ENCODE results near the gene POLDIP2.
"Not testable (repeated sequence)": the region's sequence is repeated elsewhere in the genome, so short reads cannot be mapped to it uniquely, and the experiment has no call there.

The POLDIP2 gene

DNA sequence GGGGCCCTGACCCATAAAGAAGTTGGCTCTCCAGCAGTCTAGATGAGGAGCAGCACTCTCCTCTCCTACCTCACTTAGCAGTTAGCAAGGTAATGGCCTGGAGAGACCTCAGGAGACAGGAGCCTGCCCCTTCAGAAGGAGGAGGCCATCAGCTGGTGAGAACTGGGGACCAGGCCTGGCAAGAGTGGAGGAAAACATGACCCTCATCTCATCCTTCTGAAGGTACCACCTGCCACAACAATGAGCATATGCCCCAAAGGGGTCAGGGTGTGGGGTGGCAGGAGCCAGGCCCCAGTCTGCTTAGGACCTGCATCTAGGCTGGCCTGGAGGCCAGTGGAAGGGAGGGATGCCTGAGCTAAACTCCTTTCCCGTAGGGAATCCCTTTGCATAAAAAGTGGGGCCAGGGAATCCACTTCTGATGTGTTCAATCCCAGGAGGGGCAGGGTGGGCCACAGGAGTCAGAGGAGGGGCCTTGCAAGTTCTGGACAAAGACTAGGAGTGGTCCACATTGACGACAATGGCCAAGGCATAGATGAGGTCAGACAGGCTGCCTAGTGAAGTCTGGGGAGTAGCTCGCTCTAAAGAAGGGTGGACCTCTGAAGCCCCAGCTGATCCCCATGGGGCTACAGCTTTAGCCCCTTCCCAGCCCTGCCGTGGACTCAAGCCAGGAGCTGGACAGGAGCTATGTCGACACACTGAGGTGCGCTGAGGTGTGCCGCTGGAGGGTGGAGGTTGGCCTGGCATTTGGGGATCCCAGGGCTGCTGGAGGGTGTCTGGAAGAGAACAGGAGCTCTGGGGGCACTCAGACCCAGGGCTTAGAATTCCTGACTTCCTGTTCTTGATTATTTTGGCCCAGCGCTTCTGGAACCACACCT, 6.7 kb upstream of the POLDIP2 start:
- DNase-seq: no peak

DNA sequence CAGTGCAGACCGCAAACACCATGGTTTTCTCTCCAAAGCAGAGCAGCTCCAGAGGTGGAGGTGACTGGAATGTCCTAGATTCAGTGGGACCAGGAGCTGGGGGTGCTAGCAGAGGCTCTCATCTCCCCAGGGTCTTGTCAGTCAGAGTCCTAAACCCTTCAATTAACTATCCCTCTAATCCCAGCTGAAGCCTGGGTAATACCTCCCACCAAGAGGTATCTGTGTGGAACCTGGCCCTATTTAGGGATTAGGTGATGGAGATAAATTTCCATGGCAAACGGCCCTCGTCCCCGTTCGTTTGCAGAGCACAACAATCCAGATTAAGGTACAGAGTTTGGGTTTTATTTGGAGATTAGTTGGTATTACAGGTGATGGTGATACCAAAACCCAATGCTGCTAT, 5.9 kb upstream of the POLDIP2 start:
- DNase-seq: no peak

DNA sequence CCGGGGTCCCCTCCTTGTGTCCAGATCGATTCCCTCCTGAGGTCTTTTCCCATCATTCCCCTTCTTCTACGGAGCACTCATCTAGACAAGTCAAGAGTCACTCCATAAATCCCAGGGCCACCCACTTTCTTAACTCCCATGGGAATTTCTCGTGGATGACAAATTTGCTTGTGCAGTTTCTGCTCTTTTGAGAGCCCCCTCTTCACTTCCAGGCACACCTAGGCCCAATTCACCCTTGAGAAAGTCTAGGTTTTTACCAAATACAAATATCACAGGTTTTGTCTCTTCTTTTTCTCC, 522 bp upstream of the POLDIP2 start:
- DNase-seq: no peak

DNA sequence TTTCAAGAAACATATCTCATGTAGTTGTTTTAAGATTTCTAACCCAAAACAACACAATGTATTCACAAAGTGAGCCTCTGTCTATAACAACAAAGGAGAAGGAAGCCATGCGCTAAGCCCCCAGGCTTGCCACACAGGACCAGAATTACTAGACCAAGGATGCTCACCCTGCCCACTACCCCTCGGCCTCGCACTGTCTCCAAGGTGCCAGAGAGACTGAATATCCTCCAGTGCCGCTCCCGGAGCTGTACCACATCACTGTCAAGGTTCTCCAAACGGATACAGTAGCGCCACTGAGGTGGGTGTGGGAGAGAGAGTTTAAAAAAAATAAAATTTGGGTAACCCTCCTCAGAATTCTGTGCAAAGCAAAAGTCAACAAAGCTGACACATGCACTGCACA, 7.1 kb downstream of the POLDIP2 start:
- DNase-seq: no peak

DNA sequence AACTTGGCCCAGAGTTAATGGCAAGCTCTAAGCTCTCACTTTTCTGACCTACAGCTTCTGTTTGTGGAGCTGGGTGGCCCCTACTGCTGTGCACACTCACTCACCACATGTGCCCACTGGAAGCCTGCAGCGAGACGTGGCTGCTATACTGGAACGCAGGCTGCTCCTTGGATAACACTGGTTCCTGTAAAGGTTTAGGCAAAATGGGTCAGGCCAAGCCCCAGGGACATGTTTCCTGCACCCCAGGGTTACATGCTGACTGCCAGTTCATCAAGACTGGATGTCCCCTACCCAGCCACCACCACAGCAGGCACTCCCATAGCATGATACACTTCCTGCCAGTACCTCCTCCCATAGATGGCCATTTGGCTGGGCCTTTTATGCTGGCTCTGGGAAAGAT, 8.3 kb downstream of the POLDIP2 start:
- DNase-seq: no peak

DNA sequence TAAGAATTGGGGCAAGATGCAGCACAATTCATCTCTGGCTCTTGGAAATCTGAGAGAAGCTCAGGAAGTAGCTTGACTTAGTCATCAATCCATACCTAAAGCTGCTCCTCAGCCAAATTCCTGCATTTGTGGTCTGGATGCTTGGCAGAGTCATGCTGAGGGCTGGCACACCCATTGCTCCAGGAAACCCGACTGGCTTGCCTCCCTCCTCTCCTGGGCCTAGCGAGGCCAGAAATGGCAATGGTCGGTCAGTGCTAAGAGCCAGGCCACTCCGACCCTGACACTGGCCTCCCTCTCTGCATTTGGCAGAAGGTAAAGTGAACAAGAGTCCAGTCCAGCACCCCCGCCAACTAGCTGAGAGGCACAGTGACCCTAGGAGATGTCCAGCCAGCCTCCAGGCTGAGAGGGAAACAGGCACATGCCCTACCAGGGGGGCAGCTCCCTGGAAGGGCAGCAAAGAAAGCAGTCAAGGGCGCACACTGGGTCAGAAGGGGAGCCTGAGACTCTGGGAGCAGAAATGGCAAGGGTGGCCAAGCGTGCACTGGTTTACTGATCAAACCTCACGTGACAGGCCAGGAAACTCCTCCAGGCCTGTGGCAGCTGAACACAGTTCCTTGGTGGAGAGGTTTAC, 10.0 kb downstream of the POLDIP2 start:
- DNase-seq: no peak

DNA sequence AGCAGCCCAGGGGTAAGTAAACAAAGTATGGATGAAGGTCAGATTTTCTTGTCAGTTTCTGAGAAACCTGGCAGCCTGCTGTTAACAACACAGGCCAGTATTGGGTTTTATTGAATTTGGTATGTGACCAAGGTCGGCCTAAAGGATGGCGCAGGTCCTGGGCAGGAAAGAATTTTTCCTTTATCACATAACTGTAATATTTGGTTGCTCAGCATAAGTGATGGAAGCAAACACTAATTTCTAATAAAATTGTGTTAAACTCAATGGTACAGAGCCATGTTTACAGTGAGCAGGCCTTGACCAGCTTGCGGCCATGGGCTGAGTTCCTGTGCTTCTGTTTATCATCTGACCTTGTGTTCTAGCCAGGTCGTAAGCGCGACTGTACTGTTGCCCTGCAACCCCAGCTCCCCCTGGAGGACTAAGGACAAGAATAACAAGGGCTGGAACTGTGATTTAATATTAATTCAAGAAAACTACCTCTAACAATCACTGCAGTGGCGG, 10.5 kb downstream of the POLDIP2 start:
- DNase-seq: no peak

DNA sequence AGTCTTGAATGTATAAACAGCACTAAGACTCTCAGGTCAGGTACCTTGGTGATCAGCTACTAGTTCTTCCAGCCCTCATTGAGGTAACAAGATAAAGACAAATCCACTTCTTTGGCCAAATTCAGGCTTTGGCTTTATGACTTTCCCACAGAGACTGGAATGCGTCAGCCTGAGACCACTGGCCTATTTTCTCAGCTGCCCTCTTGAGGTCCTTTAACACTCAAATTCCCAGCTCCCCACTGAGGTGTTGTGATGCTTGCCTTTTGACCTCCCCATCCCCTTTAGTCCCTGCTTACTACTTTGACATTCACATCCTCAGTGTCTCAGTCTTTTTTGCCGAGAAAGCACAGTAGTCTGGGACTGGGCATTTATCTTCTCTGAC, 11.1 kb downstream of the POLDIP2 start:
- DNase-seq: no peak

DNA sequence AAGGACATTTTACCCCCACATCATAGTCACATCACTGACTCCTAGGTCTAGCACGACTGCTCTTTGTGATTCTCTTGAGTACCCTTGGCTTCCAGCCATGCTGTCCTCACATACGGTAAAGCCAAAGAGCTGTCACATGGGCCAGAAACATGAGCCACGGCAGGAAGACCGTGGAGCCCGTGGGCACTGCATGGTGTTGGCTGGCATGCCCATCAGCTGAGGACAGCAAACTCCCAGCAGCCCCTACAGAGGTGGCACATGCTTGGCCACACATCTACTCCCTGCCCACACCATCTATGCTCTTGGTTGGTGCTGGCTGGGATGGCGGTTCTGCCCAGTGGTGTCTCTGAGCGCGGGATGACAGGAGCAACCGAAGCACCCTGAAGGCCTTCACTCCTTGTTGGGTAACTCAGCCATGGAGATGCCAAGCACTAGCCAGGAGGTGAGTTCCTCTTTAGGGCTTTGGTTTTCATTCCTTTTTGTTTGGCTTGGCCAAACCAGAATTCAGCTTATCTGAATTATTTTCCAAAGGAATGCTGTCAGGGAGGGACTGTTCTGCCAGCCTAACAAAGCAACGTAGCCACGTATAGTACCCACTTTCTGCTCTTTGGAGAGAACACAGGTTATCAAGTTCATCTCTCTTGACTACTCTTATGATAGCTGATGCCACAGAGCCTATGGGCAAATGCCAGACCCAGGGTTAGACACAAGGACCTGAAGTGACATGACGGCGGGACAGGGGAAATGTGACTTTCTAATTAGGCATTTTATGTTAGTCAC, 11.7 kb downstream of the POLDIP2 start:
- no peak for DNase-seq

DNA sequence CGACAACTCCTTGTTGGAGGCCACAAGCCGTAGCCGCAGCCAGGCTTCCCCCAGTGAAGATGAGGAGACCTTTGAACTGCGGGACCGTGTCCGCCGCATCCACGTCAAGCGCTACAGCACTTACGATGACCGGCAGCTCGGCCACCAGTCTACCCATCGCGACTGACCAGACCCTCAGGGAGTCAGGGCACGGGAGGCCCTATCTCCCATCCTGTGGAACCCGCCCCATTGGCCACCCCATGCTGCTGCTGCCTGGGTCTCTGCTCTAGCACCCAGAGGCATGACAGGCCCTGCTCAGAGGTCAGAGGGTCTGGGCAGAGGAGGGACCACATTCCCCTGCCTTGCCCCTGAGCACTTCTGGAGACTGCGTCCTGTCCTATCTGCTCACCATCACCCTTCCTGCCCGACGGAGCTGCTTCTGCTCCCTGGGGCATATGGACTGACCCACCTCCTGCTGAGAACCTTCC, 12.9 kb downstream of the POLDIP2 start:
- no peak for DNase-seq

DNA sequence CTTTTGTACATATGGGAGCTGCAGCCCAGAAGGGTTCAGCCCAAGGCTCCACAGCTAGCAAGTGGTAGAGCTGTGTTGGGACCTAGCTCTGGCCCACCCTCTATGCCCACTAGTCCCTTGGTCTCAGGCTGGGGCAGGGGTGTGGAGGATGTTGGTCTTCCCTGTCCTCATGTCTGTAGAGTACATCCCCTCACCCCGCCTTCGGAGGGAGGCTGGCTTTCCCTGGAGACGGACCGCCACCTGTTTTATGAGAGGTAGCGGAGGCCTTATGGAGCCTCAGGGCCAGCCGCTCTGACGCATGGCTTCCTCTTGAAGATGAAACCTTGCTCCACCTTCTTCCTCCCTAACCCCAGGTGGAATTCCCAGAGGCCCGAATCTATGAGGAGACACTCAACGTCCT, 13.3 kb downstream of the POLDIP2 start:
- no peak for DNase-seq

DNA sequence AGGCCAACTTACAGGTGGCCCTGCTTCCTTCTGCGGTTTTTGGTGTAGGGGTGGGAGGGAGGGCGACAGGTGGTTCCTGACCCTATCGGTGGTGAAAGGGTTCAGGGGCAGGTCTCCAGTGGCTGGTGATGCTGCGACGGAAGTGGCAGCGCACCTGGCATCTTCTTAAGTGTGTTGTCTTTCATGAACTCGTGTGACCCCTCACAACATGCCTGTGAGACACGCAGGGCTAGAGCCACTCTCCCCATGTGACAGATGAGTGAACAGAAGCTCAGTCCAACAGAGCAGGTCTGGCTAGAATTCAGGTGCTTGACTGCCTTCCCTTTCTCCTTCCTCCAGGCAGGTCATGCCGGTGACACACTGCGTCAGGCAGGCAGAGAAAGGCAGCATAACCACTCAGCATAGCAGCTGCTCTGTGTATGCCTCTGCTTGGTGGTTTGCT, 13.8 kb downstream of the POLDIP2 start:
- DNase-seq: no peak

DNA sequence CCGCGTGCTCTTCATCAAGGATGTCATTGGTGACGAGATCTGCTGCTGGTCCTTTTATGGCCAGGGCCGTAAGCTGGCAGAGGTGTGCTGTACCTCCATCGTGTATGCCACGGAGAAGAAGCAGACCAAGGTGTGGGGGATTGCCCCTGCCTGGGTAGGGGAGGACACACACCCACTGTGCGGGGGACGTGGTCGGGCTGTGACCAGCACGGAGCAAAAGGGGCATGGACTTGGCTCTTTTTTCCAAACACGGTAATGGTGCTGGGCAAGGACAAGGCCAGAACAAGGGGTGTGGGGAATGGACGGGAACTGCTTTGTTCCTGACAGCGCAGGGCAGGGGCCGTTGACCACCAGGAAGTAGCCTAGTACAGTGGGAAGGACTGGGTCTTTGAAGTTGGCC, 15.0 kb downstream of the POLDIP2 start:
- DNase-seq: no peak

DNA sequence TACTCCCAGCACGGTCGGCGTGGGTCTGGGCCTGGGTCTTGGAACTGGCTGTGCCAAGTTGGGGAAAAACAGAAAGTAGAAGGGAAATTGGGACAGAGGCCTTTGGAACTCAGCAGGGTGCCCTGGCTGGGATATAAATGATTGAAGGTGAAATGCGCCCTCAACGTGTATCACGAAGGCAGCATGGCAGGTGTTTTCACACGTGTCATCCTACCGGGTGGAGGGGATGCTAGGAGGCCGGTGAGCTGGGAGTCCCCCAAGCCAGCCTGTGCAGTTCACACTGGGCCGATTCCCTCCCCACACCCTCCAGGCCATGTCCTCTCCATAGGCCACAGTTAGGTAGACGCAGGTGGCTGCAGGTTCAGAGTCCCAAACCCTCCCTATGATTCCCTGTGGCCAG, 15.8 kb downstream of the POLDIP2 start:
- no peak for DNase-seq

DNA sequence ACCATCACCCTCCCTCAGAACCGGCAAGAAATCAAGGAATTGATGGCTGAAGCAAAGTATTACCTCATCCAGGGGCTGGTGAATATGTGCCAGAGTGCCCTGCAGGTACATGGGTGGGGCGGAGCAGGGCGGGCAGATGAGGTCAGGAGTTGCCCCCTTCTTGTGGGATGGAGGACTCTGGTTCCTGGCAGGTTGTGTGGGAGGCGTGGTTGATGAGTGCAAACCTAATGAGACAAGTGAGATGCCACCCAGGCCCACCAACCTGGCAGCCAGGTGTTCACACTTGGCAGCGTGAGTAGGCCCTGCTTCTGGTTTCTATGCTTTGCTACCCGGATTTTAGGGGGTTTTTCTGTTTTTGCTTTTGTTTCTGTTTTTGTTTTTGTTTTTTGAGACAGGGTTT, 17.0 kb downstream of the POLDIP2 start:
- no peak for DNase-seq

DNA sequence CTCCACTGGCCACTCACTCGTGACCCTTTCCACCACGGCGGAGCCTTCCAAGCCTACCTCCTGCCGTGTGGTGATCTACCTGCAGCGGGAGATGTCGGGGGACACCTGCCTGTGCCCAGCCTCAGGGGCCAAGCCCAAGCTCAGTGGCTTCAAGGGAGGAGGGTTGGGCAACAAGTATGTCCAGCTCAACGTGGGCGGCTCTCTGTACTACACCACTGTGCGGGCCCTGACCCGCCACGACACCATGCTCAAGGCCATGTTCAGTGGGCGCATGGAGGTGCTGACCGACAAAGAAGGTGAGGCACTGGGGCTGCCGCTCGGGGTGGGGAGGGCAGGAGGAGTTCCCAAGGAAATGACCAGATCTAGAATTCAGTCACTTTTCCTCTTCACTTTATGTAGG, 17.9 kb downstream of the POLDIP2 start:
- DNase-seq: no peak

DNA sequence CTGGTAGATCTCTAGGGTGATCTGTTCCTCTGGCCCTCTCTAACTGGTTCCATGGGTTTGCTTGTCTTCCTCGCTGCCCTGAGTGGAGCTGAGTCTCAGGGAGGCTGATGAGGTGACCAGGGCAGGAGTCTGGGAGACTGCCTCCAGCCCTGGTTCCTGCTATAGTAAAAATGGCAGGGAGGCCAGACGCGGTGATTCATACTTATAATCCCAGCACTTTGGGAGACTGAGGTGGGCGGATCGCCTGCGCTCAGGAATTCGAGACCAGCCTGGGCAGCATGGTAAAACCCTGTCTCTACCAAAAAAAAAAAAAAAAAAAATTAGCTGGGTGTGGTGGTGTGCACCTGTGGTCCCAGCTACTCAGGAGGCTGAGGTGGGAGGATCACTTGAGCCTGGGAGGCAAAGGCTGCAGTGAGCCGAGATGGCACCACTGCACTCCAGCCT, 18.5 kb downstream of the POLDIP2 start:
- not testable (repeated sequence) for DNase-seq

DNA sequence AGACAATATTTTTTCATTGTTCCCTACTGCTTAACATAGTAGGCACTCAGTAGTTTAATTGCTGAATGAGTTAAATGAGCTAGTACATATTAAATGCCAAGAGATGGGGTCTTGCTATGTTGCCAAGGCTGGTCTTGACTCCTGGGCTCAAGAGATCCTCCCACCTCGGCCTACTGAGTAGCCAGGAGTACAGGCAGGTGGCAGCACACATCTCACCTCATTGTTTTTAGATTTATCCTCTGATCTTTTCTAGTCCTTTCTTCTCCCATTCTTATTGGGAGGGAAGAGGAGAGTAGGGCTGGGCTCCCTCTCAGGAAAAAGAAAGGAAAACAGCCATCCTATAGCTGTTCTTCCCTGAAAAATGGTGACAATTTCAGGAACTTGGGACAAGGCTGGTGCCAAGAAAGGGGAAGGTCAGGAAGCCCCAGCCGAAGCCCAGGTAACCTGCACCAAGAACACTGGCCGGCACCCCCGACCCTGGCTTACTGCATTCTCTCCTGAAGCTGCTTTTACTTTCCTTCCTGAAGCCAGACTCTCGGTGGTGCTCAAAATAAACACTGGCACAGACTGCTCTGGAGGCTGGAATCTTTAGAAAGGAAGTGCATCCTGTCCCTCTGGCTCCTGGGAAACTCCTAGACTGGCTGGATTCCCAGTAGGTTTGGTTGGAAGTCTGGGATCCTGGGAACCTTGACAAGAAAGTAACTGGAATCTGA, 19.1 kb downstream of the POLDIP2 start:
- DNase-seq: no peak

DNA sequence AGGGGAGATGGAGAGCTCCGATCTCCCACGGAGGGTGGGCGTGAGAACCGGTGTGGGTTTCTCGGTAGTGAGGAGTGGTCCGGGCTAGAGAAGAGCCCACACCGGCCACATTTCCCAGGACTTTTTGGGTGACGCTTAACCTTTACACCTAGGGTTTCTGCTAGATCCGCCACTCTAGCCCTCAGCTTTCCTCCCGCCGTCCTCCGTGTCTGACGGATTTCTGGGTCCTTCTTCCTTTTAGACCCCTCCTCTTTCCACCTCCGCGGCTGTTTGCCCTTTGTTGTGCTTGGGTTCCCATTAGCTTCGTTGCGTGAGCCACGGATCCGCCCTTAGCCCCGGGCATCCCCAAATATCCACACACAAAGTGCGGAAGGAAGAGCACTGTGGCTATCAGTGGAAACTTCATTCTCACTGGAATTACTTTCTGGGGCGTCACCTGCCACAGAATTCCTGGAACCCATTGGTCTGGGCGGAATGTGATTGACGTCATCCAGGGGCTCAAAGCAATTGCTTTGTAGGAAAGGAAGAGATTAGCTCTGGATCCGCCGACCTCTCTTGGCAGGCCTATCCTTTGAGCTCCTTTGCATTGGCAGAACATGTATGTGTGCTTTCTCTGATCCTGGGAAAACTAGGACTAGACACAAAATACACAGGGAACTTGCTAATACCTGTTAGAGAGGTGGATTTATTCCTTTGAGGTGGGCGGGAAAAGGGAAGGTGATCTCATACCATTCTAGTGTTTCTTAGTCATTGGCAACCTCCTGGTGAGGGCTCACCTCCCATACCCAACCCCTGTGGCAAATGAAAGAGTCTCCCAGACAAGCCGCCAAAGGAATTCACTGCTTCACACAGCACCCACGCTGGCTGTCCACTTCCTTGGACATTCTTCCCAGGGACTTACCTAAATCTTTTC, 21.1 kb downstream of the POLDIP2 start:
- DNase-seq: peak in 1 of 2 donors; percentile 13

DNA sequence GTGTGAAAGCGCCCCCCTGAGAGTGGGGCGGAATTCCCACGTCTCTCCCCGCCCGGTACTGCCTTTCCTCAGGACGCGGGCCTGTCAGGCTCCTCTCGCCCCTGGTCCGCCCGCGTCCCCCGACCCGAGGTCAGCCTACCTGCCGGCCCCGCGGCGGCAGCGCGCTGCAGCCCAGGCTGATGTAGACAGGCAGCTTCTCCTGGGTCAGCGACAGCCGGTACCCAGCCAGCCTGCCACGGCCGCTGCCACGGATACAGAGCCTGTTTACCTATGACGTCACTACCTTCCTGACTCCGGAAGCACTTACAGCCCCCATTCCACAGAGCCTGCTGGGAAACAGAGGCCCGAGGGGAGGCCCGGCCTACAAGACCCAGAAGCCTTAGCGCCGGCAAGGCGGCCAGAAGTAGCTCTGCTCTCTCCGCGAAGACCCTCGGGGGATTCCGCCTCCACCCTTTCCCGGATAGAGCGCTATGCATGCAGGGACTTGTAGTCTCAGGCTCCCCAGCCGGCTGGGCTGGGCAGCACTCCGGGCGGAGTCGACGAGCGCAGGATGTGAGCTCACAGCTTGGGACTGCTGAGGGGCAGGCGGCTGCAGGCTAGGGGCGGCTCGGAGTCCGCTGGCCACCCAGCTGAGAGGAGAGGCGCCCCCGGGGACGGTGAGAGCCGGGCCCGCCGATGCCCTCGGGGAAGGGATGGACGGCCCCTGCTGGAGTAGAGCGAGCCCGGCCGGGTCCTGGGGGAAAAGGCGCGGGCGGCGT, 21.9 kb downstream of the POLDIP2 start, which contains the start of the genes IFT20 and TNFAIP1:
TSS of gene IFT20 (minus strand) at position 272 of the 758 bp plus-strand sequence. CDS start 3,487 bp downstream, outside the sequence.
TSS of gene TNFAIP1 (plus strand) at position 561 of the 758 bp plus-strand sequence. CDS start 3,761 bp downstream, outside the sequence.
- DNase-seq: peak; percentile 99

Data from hippocampal formation (tissue), 2 donors.